NCI-H1436 (cell line): ENCODE measurements around the gene RAD51B.

Experiments used
- DNase-seq: peaks from one replicate; lab custom pipeline; 2025; lab: John Stamatoyannopoulos, UW

The RAD51B gene

DNA sequence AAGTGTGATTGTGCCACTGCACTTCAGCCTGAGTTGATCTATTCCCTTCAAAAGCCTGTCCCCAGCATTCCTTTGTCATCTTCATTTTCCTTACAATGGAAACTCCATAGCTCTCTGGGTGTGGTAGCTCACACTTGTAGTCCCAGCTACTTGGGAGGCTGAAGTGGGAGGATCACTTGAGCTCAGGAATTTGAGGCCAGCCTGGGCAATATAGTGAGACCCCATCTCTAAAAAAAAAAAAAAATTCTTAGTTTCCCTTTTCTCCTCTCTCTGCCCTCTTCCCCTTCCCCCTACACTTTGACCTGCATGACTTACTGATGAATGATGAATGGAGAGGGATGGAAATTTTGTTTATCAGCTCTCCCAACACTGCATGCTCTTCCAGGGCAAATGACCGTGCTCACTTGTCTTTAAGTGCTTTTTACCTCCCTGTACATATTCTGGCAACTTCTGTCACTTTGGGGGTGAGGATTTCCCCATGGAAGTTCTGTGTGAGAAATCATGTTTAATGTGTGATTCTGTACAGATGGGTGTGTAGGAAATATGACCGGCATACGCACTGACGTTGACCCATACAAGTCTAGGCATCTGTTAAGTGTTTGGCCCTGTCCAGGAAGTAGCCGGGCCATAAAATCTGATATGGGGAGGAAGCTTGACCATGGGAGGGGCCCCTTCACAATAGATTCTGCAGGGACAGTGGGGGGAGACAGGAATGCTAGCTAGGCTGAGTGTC lies 907.9 kb downstream of the RAD51B start:
- no peak for DNase-seq

DNA sequence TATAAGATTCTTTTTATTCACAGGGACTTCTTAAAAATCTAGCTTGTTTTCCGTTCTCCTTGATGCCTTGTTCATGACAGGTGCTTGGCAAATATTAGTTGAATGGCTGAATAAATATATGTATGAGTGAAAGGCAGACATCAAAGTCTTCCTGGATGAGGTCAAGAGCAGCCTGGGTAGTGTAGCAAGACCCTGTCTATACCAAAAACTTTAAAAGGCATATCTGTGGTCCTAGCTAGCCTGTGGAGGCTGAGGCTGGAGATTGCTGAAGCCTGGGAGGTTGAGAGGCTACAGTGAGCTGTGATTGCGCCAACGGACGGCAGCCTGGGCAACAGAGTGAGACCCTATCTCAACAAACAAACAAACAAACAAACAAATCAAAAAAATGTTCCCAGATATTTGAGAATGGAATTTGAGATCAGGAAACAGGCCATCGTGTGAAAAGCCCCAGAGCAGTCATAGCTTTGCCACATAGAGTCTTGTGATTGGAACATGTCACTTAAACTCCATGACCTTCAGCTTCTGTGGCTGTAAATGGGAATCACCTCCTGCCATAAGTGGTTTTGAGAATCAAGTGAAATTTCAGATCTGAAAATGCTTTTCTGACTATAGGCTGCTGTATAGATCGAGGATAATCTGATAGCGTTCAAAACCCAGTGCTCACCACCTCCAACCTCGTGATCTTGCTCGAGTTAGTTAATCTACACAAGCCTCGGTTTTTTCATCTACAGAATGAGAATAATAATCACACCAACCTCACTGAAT lies 908.9 kb downstream of the RAD51B start:
- no peak for DNase-seq

DNA sequence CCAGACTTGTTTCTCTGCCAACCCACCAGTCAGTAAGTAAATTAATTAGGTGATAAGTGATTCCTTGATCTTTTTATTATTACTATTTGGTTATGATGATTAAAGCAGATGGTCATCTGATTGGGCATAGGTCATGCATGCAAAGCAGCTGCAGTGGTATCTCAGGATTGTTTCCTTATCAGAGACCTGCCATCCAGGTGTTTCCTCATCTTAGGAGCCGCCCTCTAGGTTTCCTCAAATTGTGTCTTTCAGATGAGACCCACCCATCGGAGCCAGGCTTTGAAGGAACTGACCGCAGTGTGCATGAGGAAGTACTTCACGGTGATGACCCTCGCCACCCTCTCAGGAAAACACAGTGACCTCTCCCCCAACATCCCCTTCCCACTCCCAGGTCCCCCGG lies 910.0 kb downstream of the RAD51B start:
- no peak for DNase-seq

DNA sequence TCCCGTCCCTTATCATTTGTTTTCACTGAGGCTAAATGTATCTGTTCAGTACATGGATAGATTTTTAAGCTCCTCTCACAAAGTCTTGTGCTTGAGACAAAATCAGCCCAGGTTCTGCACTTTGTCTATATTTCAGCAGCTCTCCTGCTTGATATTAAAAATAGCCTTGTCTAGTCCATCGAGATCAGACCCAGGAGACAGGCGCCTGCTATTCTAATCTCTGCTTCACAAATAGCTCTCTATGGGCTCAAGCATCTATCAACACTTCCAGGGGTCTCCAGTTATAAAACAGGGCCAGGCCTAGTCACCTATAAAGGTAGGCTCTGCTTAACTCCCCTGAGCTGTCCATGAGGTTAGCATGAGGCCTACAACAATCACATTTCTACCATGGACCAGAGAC lies 910.8 kb downstream of the RAD51B start:
- DNase-seq, result no peak

DNA sequence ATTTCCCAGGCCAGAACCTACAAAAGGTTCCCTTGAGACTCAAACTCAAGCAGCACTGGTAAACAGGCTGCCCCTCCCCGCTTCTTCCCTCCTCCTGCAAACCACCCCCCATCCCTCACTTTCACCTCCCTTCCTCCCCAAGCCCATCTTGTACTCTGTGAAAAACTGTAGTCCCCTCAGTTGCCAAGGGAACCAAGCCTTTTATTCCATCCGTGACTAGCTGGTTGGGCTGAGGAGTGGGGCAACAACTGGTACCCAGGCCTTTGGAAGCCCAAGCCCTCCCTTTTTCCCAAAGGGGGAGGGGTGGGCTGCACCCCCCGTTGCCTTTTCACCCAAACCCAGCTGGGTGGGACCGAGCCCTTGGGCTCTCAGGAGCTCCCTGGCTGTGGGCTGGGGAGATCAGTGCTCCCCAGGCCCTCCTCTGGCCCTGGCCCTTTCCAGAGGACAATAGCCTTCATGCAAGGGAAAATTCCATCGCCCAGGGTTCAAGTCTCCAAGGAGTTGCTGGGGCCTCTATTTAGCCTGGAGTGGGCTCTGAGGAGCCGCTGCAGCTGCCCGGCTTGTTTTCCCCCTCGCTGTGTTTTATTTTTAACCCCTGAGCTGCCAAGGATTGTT lies 911.3 kb downstream of the RAD51B start:
- DNase-seq, result no peak

DNA sequence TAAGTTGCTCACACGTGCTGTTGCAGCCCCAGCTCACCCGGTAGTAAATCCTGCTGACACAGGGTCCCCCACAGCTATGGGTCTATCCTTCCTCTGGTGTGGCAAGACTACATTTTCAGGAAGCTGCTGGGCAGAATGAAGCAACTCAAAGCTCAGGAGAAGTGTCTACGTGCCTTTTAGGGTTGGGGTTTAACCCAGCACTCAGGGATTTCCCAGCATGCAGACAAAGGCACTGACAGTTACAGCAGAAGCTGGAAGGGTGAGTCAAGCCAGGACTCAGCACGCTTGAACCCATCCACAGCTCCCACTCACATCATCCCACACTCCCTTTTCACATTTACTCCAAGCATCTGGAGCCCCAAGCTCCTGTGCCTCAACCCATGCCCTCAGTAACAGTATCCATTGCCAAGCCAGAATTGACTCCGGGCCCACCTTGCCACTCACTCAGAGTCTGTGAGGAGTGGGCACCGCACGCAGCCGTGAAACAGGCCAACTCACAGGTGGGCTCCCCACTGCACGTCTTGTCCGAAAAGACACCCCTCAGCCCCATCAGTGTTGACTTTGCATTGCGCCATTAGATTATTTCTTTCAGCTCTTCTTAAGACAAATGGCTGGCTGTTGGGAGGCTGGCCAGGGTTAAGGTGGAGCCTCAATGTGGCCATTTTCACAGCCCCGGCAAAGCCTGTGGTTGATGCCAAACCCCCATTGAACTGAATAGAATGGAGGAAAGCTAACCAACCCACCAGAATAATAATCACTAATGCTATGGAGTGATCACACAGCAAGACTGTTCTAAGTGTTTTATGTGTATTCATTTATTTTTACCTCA lies 913.7 kb downstream of the RAD51B start:
- DNase-seq, result no peak

DNA sequence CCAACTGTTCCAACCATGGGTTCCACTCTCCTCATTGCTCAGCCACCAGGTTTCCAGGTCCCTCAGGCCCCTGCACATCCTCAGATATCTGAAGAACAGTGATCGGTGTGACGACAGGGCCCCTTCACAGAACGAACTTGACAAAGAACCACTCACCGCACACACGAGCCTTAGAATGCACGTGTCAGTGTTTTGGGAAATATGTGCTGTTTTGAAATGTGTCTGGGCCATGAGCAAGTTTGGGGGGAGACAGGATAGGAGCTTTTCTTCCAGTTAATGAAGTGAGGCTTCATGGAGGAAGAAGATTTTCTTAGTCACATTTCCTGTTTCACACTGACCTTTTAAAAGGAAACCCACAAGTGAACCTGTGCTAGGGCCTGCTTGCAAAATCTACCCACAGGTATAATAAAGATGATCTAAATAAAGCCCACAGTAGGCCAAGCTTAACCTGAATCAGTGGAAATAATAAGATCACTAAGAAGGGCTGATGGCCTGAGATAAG lies 914.7 kb downstream of the RAD51B start:
- no peak for DNase-seq

DNA sequence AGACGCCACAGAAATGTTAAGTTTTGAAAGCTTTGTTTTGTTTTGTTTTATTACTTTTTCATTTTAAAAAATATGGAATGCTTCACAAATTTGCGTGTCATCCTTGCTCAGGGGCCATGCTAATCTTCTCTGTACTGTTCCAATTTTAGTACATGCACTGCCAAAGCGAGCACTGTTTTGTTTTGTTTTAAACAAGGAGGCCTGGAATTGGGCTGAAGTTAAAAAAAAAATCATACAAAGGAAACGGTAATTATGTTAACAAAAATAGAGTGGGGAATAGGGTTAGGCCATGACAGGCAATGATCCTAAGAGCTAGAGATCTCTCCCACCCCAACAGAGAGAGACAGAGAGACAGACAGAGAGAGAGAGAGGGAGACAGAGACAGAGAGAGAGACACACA lies 916.3 kb downstream of the RAD51B start:
- DNase-seq, result no peak

DNA sequence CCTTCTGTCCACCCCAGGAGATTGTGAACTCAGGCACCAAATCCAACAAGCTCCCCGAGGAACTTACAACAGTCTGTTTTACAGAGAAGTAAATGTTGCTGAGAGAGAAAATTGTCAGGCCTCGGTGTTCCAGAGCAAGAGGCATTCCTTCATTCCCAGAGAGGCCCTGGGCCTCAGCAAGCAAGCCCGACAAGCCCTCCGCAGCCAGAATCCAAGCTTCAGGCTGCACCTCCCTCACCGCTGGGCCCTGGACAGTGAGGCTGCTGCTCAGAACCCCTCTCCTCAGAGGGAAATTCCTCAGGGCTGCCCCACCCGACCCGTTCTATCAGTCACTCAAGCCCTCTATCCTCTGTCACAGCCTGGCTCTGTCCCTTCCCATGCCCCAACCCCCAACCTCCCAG lies 916.9 kb downstream of the RAD51B start:
- no peak for DNase-seq

DNA sequence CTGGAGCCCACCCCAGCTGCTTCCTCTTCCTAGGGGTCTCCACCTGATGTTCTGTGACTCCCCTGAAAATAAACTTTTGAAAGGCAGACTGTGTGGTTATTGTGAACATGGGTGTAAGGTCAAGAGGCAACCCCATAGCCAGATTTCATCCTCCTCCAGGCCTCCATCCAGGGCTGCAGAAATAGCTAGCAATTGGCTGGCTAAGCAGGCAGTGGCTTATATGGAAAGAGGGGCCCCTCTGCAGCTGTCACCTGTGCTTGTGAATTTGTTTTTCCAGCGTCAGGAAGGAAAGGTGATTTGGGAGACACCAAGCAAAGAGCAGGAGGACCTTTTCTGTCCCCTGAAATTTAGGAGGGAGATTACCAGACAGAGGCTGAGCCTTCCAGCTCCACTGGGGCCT lies 917.5 kb downstream of the RAD51B start:
- no peak for DNase-seq

DNA sequence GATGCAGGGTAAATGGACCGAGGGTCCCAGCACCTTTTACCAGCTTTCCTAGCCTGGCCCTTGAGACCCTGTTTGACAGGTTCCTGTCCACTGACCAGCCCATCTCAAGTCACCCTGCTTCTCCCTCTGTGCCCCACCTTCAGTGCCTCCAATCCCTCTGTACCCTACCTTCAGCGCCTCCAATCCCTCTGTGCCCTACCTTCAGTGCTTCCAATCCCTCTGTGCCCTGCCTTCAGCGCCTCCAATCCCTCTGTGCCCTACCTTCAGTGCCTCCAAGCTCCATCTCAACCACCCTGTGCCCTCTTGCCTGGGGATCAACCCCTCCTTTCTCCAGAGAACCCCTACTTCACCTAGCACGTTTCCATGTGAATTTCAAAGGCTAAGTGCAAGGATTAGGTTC lies 919.0 kb downstream of the RAD51B start:
- no peak for DNase-seq

DNA sequence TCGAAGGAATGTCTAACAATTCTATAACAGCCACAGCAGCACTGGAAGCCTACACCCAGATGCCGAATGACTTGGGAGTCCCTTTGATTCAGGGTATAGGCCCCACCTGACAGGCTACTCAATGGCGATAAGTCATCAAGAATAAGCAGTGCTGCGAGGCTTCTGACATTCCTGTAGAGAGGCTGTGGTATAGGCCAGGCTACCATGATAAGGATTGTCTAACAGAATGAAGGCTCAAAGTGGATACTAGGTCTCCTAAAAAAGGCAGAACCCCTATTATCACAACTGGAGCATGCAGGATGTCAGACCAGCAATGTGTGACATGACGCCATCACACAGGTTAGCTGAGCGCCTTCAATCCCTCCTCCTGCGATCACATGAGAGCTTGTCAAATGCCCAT lies 920.1 kb downstream of the RAD51B start:
- DNase-seq, result no peak

DNA sequence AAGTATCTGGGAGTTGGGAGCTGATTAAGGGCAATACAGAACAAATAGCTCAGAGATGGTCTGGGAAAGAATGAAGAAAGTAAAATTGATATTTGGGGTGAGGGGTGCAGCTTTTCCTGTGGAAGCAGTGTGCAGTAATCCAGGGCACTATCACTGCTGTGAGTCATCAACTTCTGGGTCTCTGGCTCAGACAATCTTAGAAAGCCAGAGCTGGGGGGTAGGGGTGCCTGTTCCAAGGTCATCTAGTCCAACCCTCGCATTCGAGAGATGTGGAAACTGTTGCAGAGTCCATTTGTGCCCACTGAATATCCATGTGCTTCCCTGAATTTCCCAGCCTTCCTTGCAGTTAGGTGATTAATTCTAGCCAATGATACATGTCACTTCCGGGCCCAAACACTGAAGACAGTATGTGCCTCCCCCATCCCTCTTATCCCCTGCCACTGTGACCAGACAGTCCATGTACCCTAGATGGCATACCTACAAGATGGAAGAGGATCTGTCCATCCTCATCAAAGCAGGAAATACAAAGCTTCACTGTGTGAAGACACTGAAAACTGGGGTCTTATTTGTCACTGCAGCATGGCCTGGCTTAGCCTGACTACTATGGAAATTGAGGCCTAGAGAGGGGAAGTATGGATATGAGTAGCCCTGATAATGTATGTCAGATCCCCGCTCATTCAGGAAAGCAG lies 921.4 kb downstream of the RAD51B start:
- no peak for DNase-seq

DNA sequence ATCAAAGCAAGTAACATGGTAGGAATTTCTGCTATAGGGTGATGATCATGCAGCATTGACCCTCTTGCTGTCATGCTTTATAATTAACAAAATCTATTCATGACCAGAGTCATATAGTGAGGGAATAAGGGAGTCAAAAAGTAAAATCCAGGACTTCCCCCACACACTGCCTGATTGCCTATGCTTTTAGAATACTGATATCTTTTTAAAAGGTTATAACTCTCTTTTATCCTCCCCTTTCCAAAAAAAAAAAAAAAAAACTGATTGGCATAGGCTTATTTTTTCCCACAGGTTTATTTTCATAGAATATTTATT lies 921.9 kb downstream of the RAD51B start:
- DNase-seq, result no peak

DNA sequence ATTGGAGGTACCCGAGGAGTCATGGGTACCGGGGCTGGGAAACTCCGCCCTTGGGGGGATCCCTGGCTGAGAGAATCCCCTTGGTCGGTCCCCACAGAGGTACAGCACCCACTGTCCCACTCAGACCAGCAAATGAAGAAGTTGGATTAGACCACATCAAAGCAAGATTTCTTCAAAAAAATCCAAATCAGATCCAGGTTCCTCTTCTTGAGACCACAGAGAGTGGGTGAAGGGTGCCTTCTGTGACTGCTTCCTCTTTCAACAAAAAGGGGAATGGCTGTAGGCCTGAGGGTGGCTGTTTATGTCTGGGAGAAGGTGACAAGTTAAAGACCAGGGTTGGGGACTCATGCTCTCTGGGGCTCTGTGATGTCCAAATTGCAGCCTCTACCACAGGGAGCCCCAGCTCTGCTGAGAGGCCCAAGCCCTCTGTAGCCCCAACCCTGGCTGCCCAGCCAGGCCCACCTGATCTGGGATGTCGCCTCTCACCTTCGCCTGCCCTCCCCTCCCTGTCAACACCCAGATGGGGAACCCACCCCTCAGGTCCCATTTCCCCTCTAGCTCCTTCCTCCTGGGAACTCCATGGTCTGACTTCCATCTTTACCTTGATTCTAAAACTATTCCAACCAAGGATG lies 922.4 kb downstream of the RAD51B start:
- no peak for DNase-seq

DNA sequence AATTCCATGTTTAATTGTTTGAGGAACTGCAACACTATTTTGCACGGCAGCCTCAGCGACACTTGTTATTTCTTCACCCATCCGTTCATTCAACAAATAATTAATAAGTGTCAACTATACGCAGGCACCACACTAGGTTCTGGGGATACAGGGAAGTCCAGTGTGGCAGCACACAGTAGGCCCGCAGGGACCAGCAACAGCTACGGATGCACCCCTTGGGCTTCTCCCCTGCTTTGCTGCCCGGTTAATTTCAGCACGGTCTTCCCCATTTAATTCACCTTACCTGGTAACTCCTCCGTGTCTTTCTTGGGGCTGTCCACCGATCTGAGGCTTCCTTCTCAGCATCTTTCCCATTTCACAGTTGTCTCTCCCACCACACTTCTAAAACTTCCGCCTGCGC lies 925.0 kb downstream of the RAD51B start:
- DNase-seq, result no peak

DNA sequence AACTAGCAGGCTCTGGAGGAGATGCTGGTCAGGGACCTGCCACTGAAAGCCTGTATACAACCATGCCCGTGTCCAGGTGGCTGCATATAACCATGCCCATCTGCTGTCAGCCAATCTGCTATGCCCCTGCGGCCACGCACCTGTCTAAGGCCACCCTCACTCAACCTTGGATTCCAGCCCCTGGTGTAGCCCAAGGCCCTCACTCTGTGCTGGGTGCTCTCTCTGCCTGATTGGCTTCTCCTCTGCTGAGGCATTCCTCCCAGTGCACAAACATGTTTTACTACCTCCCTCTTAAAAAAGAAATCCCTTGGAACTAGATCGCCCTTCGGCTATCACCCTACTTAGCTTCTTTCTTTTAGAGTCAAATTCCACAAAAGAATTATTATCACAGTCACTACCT lies 927.8 kb downstream of the RAD51B start:
- no peak for DNase-seq

DNA sequence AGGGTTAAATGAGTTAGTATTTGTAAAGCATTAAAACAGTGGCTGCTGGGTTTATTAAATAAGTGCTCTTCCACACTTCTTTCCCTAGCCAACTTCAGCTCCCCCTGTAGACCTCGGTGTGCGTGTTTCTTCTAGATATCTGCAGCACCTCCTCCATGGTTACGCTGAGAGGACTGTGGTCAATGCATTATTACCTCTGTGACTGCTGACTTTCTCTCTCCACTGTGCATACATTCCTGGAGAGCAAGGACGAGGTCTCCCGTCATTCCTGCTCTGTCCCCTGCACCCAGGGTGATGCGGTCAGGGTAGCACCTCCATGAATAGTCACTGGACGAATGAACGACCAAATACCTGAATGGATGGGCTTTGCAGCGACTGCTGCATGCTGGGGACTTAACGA lies 928.7 kb downstream of the RAD51B start:
- no peak for DNase-seq

DNA sequence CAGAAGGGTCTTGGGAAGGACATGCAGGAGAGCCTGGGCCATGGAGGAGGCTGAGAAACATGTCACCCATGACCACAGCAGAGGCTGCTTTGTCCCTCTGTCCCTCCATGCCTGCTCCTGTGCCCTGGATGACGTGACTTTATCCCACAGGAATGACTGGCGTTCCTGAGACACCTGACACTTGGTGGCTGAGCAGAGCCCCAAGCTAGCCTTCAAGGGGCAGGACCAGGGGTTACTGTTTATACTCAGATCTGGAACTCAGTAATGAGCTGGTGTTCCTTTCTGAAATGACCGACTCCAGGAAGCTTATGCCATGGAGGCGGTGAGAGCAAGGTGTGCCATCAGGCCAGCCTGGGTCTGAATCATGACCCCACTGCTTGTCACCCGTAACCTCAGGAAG lies 929.1 kb downstream of the RAD51B start:
- no peak for DNase-seq

DNA sequence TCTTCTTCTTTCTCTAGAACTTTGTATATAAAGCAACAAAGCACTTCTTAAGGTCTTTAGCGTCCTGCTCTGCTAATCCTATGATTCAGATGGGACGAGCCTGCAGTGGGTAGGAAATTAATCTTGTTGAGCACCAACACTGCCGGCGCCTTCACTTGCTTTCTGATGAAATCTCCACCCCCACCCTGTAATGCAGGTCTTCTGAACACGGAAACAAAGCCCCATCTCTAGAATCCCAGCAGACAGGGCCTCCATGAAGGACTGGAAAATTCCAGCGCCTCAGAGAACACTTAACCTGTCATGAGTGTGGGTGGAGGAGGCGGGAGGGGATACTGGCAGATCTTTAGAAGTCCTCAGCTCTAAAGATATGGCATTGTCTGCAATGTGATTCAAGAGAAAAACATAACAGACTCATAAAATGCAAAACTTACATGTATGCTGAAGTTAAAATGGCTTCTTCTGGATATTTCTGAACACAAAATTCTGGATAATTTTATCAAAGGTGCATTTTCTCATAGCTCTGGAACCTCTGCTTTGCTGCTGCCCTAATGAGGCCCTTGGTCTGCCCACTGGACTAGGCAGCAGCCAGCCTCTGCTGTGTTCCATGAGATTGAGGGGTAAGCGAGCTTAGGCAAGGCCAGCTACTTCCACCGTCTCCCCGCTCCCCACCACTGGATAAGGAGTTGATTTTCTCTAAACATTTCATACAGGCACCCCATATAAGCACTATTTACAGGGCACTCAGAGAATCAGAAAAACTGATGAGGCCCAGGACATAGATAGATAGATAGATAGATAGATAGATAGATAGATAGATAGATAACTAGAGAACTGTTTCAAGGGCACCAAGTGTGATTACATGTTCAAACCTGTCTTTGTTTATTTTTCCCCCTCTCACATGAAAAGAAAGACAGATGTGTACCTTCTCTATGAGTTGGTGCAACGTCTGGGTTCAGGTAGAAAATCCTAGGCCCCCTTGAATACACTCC lies 930.2 kb downstream of the RAD51B start:
- DNase-seq, result no peak
